Breast epithelium (tissue), 3 donors: Measurements from ENCODE around the gene AK9.
"Not testable (repeated sequence)": the region's sequence is repeated elsewhere in the genome, so short reads cannot be mapped to it uniquely, and the experiment has no call there.

Experiments used
- CTCF ChIP-seq, 3 donors: fragments of 450-650 bp; IDR thresholded peaks; one replicate each; pipeline ENCODE4 v1.5.1; 2016 to 2017; ENCODE audit warnings: antibody characterized with exemption in 3 of 3, mild to moderate bottlenecking in 3 of 3, moderate library complexity in 3 of 3
- POLR2A ChIP-seq: fragments of 450-650 bp; IDR thresholded peaks from one replicate; pipeline ENCODE4 v1.6.1; 2016; ENCODE audit warnings: antibody characterized with exemption, mild to moderate bottlenecking, moderate library complexity
- POLR2AphosphoS5 ChIP-seq, 3 donors: sonication (generic); formaldehyde crosslinking; IDR thresholded peaks; one replicate each; pipeline ENCODE4 v1.6.1; 2017; ENCODE audit warnings: antibody characterized with exemption in 3 of 3

DNA sequence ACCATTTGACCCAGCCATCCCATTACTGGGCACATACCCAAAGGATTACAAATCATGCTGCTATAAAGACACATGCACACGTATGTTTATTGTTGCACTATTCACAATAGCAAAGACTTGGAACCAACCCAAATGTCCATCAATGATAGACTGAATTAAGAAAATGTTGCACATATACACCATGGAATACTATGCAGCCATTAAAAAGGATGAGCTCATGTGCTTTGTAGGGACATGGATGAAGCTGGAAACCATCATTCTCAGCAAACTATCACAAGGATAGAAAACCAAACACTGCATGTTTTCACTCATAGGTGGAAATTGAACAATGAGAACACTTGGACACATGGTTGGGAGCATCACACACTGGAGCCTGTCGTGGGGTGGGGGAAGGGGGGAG lies 121.1 kb downstream of the AK9 start:
- TF ChIP-seq CTCF (IDR thresholded peaks at IDR 0.05); POLR2A; POLR2AphosphoS5 (IDR thresholded peaks at IDR 0.05): not testable (repeated sequence)
